Spleen (tissue), 7 donors: Measurements from ENCODE around the gene KREMEN1.

Source experiments
- CTCF ChIP-seq, 11 experiments: fragments of 200-600 bp in 7 of 11; fragments of 450-650 bp in 4 of 11; sonication (generic) in 4 of 11; IDR thresholded peaks in 8 of 11; conservative IDR thresholded peaks in 3 of 11; 1 replicate in 7 of 11; 2 replicates in 4 of 11; pipeline versions ENCODE4 v1.4.0 to v1.8.0; 2016 to 2021; ENCODE audit warnings: antibody characterized with exemption in 11 of 11, inconsistent platforms in 4 of 11, mild to moderate bottlenecking in 1 of 11
- POLR2A ChIP-seq, 3 donors: fragments of 450-650 bp; IDR thresholded peaks; one replicate each; pipeline ENCODE4 v1.5.1; 2017; ENCODE audit warnings: antibody characterized with exemption in 3 of 3, mild to moderate bottlenecking in 1 of 3
- POLR2AphosphoS5 ChIP-seq, 3 donors: sonication (generic); formaldehyde crosslinking; IDR thresholded peaks; one replicate each; pipeline ENCODE4 v1.5.1; 2017; ENCODE audit warnings: antibody characterized with exemption in 3 of 3
- donor health status: DM: no; HTN: no; CAD: no; lungs with moderate emphysema.
- donor health status: DM: no; HTN: no; CAD: no.
- donor health status: DM: no; HTN: no; CAD: no.

DNA sequence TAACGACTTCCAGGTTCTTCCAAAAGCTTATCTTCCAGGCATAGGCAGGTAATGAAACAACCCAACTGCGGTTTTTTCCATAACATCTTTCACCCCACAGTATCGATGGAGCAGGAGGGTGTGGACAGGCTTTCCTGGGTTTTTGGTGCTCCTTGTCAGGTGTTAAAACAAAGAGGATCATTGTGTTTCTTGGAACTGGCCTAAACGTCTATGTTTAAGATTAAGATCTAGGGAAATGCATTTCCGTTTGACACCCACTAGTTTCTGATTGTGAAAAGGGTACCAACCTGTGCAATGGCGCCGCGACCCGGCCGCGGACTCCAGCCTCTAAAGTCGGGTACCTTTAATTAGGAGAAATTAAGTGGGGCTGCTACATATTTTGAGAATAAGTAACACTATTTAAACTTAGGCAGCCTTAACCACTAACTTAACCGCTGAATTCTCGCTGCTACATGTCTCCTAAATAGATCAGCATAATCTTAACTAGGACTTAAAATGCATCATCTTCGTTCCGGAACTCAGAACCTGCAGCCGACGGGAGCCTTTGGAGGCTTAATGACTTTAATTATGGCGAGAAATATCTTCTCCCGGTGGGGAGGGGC is 42.7 kb upstream of the KREMEN1 start:
- TF ChIP-seq POLR2A (IDR thresholded peaks at IDR 0.05) (no peak), CTCF (IDR thresholded peaks at IDR 0.05 in 8 of 11, conservative IDR thresholded peaks at IDR 0.05 in 3 of 11) (no peak), POLR2AphosphoS5 (IDR thresholded peaks at IDR 0.05) (no peak)
